Ectodermal cell (in vitro differentiated cells): ENCODE results near the gene AP3S2.

Source experiments
- H3K27ac ChIP-seq: 2 replicates; pipeline ENCODE4 v1.7.0; 2013; ENCODE audit warnings: mild to moderate bottlenecking, low read depth, low read length; ENCODE audit not compliant: insufficient read depth, poor library complexity, severe bottlenecking
- H3K27me3 ChIP-seq: 2 replicates; pipeline ENCODE4 v1.7.0; 2013; ENCODE audit warnings: mild to moderate bottlenecking, low read length; ENCODE audit not compliant: insufficient read depth, control insufficient read depth, poor library complexity, severe bottlenecking
- H3K36me3 ChIP-seq: one replicate; pipeline ENCODE4 v1.7.0; 2013; ENCODE audit warnings: low read length; ENCODE audit not compliant: control insufficient read depth, insufficient read depth
- H3K4me1 ChIP-seq: one replicate; pipeline ENCODE4 v1.7.0; 2013; ENCODE audit warnings: low read length; ENCODE audit not compliant: control insufficient read depth, insufficient read depth
- H3K4me3 ChIP-seq: 2 replicates; pipeline ENCODE4 v1.7.0; 2013; ENCODE audit warnings: low read depth, low read length, control low read depth; ENCODE audit not compliant: insufficient read depth
- H3K9me3 ChIP-seq: 2 replicates; pipeline ENCODE4 v1.7.0; 2013; ENCODE audit warnings: mild to moderate bottlenecking, low read length, moderate library complexity; ENCODE audit not compliant: control insufficient read depth
- WGBS, 2 experiments: methylation state at CpG; one replicate each; pipeline ENCODE4 v1.1.7; 2013; ENCODE audit warnings: missing lambda C conversion rate in 2 of 2; 5-methylcytosine and 5-hydroxymethylcytosine counted together

The AP3S2 gene

GRCh38 chr15:89817701-89818280 lies 76.0 kb downstream of the AP3S2 start:
- WGBS, 2 experiments = 79 to 81% methylated on average over 10 of the region's 10 CpGs
- Histone ChIP-seq H3K4me1 (no peaks in the 10 kb centered on the region), H3K36me3 (no peaks in the 10 kb centered on the region), H3K4me3 (no peak overlapping the region), H3K9me3 (no peaks in the 10 kb centered on the region), H3K27ac (no peak overlapping the region), H3K27me3 (peaks cover 44% of the 10 kb centered on the region)

- no peaks in the 10 kb centered on the region for H3K36me3 ChIP-seq
- WGBS, 2 experiments = 93 to 96% methylated on average over 3 of the region's 3 CpGs
- no peaks in the 10 kb centered on the region for H3K4me1 ChIP-seq
Observed at GRCh38 chr15:89815769-89816168, 78.0 kb downstream of the AP3S2 start.

DNA sequence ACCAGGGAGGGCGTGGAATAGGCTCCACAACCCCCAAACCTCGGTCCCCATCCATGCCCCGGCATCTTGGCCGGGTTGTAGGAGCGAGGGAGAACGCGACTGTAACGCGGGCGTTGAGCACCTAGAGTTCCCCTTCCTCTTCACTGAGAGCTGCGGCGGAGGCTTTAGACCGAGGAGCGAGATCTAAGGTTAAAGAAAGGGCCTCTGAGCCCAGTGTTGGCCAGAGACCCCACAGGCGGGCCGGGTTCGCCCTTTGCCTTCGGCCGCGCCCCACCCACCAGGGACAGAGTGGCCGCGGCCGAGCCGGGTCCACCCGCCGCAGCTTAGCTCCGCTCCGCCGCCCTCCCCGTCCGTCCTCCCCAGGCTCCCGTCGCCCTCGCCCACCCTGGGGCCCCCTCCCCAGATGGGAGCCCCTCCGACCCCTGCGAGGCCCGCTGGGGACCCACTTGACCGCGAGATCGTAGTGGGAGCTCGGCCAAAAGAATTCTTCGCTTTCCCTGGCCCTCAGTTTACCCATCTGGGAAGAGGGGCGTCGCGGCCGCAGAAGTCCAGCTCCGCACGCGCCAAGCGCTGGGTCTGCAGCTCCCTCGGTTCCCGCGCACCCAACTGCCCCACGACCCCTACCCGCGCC lies 79.6 kb downstream of the AP3S2 start:
- Histone ChIP-seq H3K27ac (no peak overlapping the region), H3K36me3 (no peaks in the 10 kb centered on the region), H3K27me3 (peaks cover 45% of the 10 kb centered on the region), H3K9me3 (no peaks in the 10 kb centered on the region), H3K4me3 (peak overlapping the region; percentile 29), H3K4me1 (no peaks in the 10 kb centered on the region)
- WGBS, 2 experiments = 27 to 28% methylated on average over 56 of the region's 56 CpGs

More at GRCh38 chr15:89815769-89816168, 78.0 kb downstream of the AP3S2 start:
- no peak overlapping the region for H3K27ac ChIP-seq
- peaks cover 45% of the 10 kb centered on the region for H3K27me3 ChIP-seq
- H3K9me3 ChIP-seq = no peaks in the 10 kb centered on the region
- no peak overlapping the region for H3K4me3 ChIP-seq

DNA sequence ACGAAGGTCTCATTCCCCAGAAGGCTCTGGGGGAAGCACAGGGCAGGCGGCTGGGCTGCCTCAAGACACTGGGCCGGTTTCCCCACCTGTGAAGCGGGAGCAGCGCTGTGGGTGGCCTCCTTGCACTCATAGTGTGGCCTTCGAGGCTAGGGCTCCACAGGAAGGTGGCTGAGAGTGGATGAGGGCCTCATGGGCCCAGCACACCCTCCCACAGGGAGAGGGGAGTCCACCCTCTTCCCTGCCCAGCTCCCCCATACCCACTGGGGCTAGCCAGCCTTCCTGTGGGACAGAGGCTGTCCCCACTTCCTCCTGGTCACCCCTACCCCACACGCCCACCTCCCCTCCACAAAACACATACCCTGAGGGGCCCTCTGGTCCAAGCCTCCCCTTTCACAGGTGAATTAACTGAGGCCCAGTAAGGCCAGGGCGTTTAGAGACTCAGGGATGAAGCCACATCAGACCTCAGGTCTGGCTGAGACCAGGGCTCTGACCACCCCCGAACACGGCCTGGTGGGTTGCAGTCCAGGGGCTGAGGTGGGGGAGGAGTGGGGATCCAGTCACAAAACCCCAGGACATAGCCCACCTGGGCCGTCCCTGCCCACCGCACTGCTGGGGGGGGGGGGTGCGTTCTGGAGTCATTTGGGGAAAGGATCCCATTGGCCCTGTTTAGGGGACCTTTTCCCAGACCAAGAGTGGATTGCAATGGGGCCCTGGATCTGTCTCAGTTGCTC lies 80.2 kb downstream of the AP3S2 start:
- H3K4me1 ChIP-seq = no peaks in the 10 kb centered on the region
- H3K27ac ChIP-seq = no peak overlapping the region
- H3K27me3 ChIP-seq = peaks cover 45% of the 10 kb centered on the region
- peak overlapping the region; percentile 29 for H3K4me3 ChIP-seq
- 87 to 88% methylated on average over 13 of the region's 13 CpGs for WGBS, 2 experiments
- no peaks in the 10 kb centered on the region for H3K9me3 ChIP-seq
- no peaks in the 10 kb centered on the region for H3K36me3 ChIP-seq

- H3K27me3 ChIP-seq = peaks cover 45% of the 10 kb centered on the region
- no peaks in the 10 kb centered on the region for H3K9me3 ChIP-seq
- H3K27ac ChIP-seq = no peak overlapping the region
- H3K4me1 ChIP-seq = no peaks in the 10 kb centered on the region
- H3K36me3 ChIP-seq = no peaks in the 10 kb centered on the region
- WGBS, 2 experiments = 94 to 96% methylated on average over 7 of the region's 7 CpGs
- H3K4me3 ChIP-seq = no peak overlapping the region
Observed at GRCh38 chr15:89812847-89813320, 80.9 kb downstream of the AP3S2 start.

DNA sequence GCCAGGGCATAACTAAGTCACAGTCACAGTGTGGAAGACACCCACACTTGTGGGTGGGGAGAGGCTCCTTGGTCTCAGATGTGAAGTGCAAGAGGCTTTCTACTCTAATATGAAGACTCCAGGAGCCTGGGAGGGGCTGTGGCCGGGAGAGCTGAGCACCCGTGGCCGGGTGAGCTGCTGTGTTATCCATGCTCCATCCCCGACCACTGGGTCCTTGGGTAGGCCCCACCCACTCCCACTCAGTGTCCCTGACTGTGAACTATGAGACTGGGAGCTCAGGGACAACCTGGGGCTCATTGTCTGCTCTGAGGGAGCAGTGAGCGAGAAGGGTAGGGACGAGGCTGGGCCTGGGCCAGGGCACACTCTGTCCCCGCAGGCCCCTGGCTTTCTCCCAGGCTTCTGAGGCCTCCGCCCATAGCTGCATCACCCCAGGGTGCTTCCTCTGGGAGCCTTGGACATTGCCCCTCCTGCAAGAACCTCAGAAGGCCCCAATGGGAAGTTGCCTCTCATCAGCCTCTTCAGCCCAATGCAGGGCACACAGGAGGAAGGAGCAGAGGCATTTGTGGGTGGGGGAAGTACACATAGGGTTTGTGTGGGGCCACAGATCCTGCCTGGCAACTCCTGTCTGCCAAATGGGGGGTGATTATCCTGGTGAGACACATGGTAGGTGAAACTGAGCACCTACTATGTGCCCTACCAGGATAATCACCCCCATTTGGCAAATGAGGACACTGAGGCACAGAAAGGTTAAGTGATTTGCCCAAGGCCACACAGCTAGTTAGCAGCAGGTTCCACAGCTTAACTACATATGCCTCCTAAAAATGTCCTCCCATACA lies 81.6 kb downstream of the AP3S2 start:
- Histone ChIP-seq H3K4me3 (no peak overlapping the region), H3K27ac (no peak overlapping the region), H3K4me1 (no peaks in the 10 kb centered on the region), H3K27me3 (peaks cover 43% of the 10 kb centered on the region), H3K9me3 (no peaks in the 10 kb centered on the region), H3K36me3 (no peaks in the 10 kb centered on the region)
- WGBS, 2 experiments = 85 to 86% methylated on average over 8 of the region's 8 CpGs

DNA sequence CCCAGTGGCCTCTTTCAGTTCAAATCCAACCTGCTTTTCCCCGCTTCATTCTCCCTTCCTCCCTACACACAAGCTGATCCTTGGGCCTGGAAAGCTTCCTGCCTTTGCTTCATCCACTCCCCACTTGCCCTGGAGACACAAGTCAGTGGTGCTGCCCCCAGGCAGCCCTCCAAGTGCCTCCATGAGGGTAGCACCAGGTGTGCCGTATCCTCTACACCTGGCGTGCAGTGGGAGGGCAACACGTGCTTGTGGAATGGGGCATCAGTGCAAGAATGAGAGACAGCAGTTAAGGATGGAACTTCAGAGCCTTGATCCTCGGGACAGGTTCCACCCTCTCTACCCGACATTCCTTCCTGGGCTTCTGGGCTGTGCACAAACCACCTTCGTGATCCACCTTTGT lies 83.0 kb downstream of the AP3S2 start:
- Histone ChIP-seq H3K4me3 (no peak overlapping the region), H3K27ac (no peak overlapping the region), H3K36me3 (no peaks in the 10 kb centered on the region), H3K27me3 (peaks cover 32% of the 10 kb centered on the region), H3K4me1 (no peaks in the 10 kb centered on the region), H3K9me3 (no peaks in the 10 kb centered on the region)
- WGBS, 2 experiments = 90 to 92% methylated on average over 7 of the region's 7 CpGs

GRCh38 chr15:89809787-89810148 lies 84.0 kb downstream of the AP3S2 start:
- no peak overlapping the region for H3K27ac ChIP-seq
- no peak overlapping the region for H3K4me3 ChIP-seq
- no peaks in the 10 kb centered on the region for H3K36me3 ChIP-seq
- H3K4me1 ChIP-seq = no peaks in the 10 kb centered on the region
- H3K27me3 ChIP-seq = peaks cover 21% of the 10 kb centered on the region
- no peaks in the 10 kb centered on the region for H3K9me3 ChIP-seq
- WGBS, 2 experiments = 93 to 94% methylated on average over 5 of the region's 5 CpGs

- Histone ChIP-seq H3K4me1 (no peaks in the 10 kb centered on the region), H3K9me3 (no peaks in the 10 kb centered on the region), H3K27ac (no peak overlapping the region), H3K27me3 (peaks cover 16% of the 10 kb centered on the region), H3K4me3 (no peak overlapping the region), H3K36me3 (no peaks in the 10 kb centered on the region)
- 66 to 77% methylated on average over 8 of the region's 8 CpGs for WGBS, 2 experiments
Observed at GRCh38 chr15:89809093-89809786, 84.6 kb downstream of the AP3S2 start.
